SK-N-MC (cell line): ENCODE results near the gene OR5C1.

Source experiments
- DNase-seq: peaks from one replicate; pipeline ENCODE4 v3.0.0-alpha.2; 2011; ENCODE audit warnings: low read depth, low spot score
- H3K27ac ChIP-seq: fragments of 200-600 bp; sonication (generic); 2 replicates; pipeline ENCODE4 v1.5.1; 2016; ENCODE audit warnings: mixed run types
- H3K36me3 ChIP-seq: fragments of 200-600 bp; sonication (generic); 2 replicates; pipeline ENCODE4 v1.6.1; 2017; ENCODE audit warnings: antibody characterized with exemption, low read length, mixed read lengths; ENCODE audit not compliant: insufficient read depth
- H3K4me3 ChIP-seq: fragments of 200-600 bp; sonication (generic); 2 replicates; pipeline ENCODE4 v1.5.1; 2016
- H3K9ac ChIP-seq: fragments of 200-600 bp; sonication (generic); 2 replicates; pipeline ENCODE4 v1.8.0; 2017; ENCODE audit warnings: mixed run types, mixed read lengths; ENCODE audit not compliant: insufficient read length
- H3K9me3 ChIP-seq: fragments of 200-600 bp; sonication (generic); 2 replicates; pipeline ENCODE4 v1.6.1; 2017; ENCODE audit warnings: low read depth, mild to moderate bottlenecking, antibody characterized with exemption, low read length, moderate library complexity, mixed read lengths
- EZH2 ChIP-seq: fragments of 200-600 bp; sonication (generic); IDR thresholded peaks from one replicate; pipeline ENCODE4 v1.6.1; 2017; ENCODE audit warnings: antibody characterized with exemption
- FOXP2 ChIP-seq: optimal IDR thresholded peaks from 2 replicates; pipeline ENCODE3; 2011; ENCODE audit warnings: mild to moderate bottlenecking, moderate library complexity; ENCODE audit not compliant: insufficient read depth; ENCODE audit errors: extremely low read length, control extremely low read depth
- POLR2AphosphoS5 ChIP-seq: IDR thresholded peaks from 2 replicates; pipeline ENCODE4 v1.6.1; 2012; ENCODE audit warnings: mild to moderate bottlenecking, low read depth, low read length, borderline replicate concordance

Gene OR5C1

GRCh38 chr9:122788831-122789230, at the start of gene OR5C1:
OR5C1 (plus strand) TSS chr9:122788933; CDS start chr9:122788933, 0 bp downstream.
- no peak for DNase-seq

GRCh38 chr9:122742003-122742402, 46.7 kb upstream of the OR5C1 start, which contains the start of gene OR1L6:
OR1L6 (plus strand) TSS chr9:122742303; CDS start chr9:122749848, 7,545 bp downstream.
- H3K9me3 ChIP-seq, result no peaks in the 10 kb centered on the region
- TF ChIP-seq POLR2AphosphoS5, result no peak
- no peak within 1 kb of the TSS for H3K9ac ChIP-seq
- no peak within 1 kb of the TSS for H3K4me3 ChIP-seq
- no peaks in the 10 kb centered on the region for H3K36me3 ChIP-seq
- no peak for DNase-seq
- no peak within 1 kb of the TSS for H3K27ac ChIP-seq

More at GRCh38 chr9:122788831-122789230, at the start of gene OR5C1:
- H3K9ac ChIP-seq, result no peak within 1 kb of the TSS
- H3K36me3 ChIP-seq, result no peaks in the 10 kb centered on the region
- no peaks in the 10 kb centered on the region for H3K9me3 ChIP-seq
- H3K27ac ChIP-seq, result no peak within 1 kb of the TSS
- H3K4me3 ChIP-seq, result no peak within 1 kb of the TSS
- TF ChIP-seq EZH2 (no peak), FOXP2 (no peak), POLR2AphosphoS5 (no peak)

GRCh38 chr9:122754825-122755224, 33.9 kb upstream of the OR5C1 start:
- Histone ChIP-seq H3K4me3 (no peak overlapping the region), H3K9ac (no peak overlapping the region), H3K36me3 (no peaks in the 10 kb centered on the region), H3K9me3 (no peaks in the 10 kb centered on the region), H3K27ac (no peak overlapping the region)
- TF ChIP-seq EZH2 (no peak), POLR2AphosphoS5 (no peak), FOXP2 (no peak)
- DNase-seq, result no peak

GRCh38 chr9:122767817-122768216, 20.9 kb upstream of the OR5C1 start:
- H3K36me3 ChIP-seq, result no peaks in the 10 kb centered on the region
- H3K4me3 ChIP-seq, result no peak overlapping the region
- DNase-seq, result no peak
- H3K9me3 ChIP-seq, result no peaks in the 10 kb centered on the region
- no peak for TF ChIP-seq FOXP2
- TF ChIP-seq EZH2, result no peak
- no peak for TF ChIP-seq POLR2AphosphoS5
- no peak overlapping the region for H3K9ac ChIP-seq
- no peak overlapping the region for H3K27ac ChIP-seq

GRCh38 chr9:122777052-122777451, 11.7 kb upstream of the OR5C1 start:
- Histone ChIP-seq H3K9ac (no peak overlapping the region), H3K4me3 (no peak overlapping the region), H3K27ac (no peak overlapping the region), H3K9me3 (no peaks in the 10 kb centered on the region), H3K36me3 (no peaks in the 10 kb centered on the region)
- TF ChIP-seq FOXP2 (no peak), EZH2 (no peak), POLR2AphosphoS5 (no peak)
- no peak for DNase-seq

- no peak overlapping the region for H3K9ac ChIP-seq
- DNase-seq, result no peak
These were observed 10.7 kb upstream of the OR5C1 start for GRCh38 chr9:122777935-122778627.

GRCh38 chr9:122779181-122779580, 9.6 kb upstream of the OR5C1 start:
- DNase-seq, result no peak
- H3K27ac ChIP-seq, result no peak overlapping the region
- H3K4me3 ChIP-seq, result no peak overlapping the region
- H3K9me3 ChIP-seq, result no peaks in the 10 kb centered on the region
- TF ChIP-seq FOXP2, result no peak
- TF ChIP-seq POLR2AphosphoS5, result no peak
- TF ChIP-seq EZH2, result no peak
- no peaks in the 10 kb centered on the region for H3K36me3 ChIP-seq
- H3K9ac ChIP-seq, result no peak overlapping the region

More at GRCh38 chr9:122777935-122778627, 10.7 kb upstream of the OR5C1 start:
- Histone ChIP-seq H3K36me3 (no peaks in the 10 kb centered on the region), H3K9me3 (no peaks in the 10 kb centered on the region), H3K27ac (no peak overlapping the region), H3K4me3 (no peak overlapping the region)
- TF ChIP-seq EZH2, result no peak
- no peak for TF ChIP-seq POLR2AphosphoS5
- no peak for TF ChIP-seq FOXP2

- no peak overlapping the region for H3K9ac ChIP-seq
- no peaks in the 10 kb centered on the region for H3K36me3 ChIP-seq
- TF ChIP-seq FOXP2 (no peak), EZH2 (no peak), POLR2AphosphoS5 (no peak)
- H3K27ac ChIP-seq, result no peak overlapping the region
- no peak for DNase-seq
- H3K4me3 ChIP-seq, result no peak overlapping the region
- no peaks in the 10 kb centered on the region for H3K9me3 ChIP-seq
These were observed 8.7 kb upstream of the OR5C1 start for GRCh38 chr9:122780026-122780425.

- H3K27ac ChIP-seq, result no peak overlapping the region
- no peaks in the 10 kb centered on the region for H3K9me3 ChIP-seq
- TF ChIP-seq EZH2 (no peak), FOXP2 (no peak), POLR2AphosphoS5 (no peak)
- no peak overlapping the region for H3K4me3 ChIP-seq
- H3K36me3 ChIP-seq, result no peaks in the 10 kb centered on the region
- no peak for DNase-seq
- H3K9ac ChIP-seq, result no peak overlapping the region
These were observed 7.1 kb upstream of the OR5C1 start for GRCh38 chr9:122781671-122782070.
